PC-9 (cell line): ENCODE measurements around the gene PTPN11.

Source experiments
- EZH2 ChIP-seq: fragments of 200-600 bp; sonication (generic); IDR thresholded peaks from 2 replicates; pipeline ENCODE4 v1.8.0; 2017; ENCODE audit warnings: antibody characterized with exemption, low read depth
- TF ChIP-seq, protein P1 (sequence below): fragments of 200-600 bp; sonication (generic); conservative IDR thresholded peaks from 2 replicates; pipeline ENCODE4 v1.6.1; 2017; ENCODE audit warnings: mixed run types, antibody characterized with exemption, mild to moderate bottlenecking, moderate library complexity

DNA sequence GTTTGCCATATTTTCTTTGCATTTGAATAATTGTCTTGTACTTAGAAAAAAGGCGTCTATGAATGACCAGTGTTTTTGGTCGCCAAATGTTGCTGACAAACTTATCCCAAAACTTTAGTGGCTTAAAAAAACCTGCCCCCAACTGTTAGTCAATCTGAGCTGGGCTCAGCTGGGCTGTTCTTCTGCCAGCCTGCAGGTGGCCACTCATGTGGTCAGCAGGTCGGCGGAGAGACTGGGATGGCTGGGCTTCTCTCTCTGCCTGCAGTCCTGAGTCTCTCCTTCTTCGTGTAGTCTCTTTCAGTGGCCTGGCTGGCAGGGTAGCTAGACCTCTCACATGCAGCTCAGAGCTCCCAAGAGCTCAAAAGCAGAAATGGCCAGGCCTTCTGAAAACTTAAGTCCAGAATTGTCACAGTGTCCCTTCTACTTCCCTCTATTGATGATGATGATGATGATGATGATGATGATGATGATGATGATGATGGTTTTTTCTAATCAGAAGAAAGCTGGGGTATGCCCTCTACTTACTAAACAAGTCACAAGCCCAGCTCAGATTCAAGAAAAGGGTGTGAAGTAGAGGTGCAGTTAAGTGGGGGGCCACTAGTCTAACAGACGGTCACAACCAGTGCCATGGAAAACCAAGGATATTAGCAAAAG lies 87.9 kb downstream of the PTPN11 start:
- TF ChIP-seq, protein P1, sequence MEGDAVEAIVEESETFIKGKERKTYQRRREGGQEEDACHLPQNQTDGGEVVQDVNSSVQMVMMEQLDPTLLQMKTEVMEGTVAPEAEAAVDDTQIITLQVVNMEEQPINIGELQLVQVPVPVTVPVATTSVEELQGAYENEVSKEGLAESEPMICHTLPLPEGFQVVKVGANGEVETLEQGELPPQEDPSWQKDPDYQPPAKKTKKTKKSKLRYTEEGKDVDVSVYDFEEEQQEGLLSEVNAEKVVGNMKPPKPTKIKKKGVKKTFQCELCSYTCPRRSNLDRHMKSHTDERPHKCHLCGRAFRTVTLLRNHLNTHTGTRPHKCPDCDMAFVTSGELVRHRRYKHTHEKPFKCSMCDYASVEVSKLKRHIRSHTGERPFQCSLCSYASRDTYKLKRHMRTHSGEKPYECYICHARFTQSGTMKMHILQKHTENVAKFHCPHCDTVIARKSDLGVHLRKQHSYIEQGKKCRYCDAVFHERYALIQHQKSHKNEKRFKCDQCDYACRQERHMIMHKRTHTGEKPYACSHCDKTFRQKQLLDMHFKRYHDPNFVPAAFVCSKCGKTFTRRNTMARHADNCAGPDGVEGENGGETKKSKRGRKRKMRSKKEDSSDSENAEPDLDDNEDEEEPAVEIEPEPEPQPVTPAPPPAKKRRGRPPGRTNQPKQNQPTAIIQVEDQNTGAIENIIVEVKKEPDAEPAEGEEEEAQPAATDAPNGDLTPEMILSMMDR, result 0 out of 2 replicates have a peak, but pooled peaks have one; percentile 31
- no peak for TF ChIP-seq EZH2
